HG03135 (cell line): ENCODE results near the gene GAD1.

Experiments
- ATAC-seq: cut with Tn5 transposase; IDR thresholded peaks from one replicate; pipeline ENCODE4 v1.9.1; 2021; ENCODE audit warnings: mild to moderate bottlenecking, moderate library complexity; ENCODE audit not compliant: unreplicated experiment

GAD1 gene

GRCh38 chr2:170887496-170887895 is 70.8 kb downstream of the GAD1 start:
- ATAC-seq: no peak

GRCh38 chr2:170887896-170888295 is 71.2 kb downstream of the GAD1 start:
- ATAC-seq: no peak

GRCh38 chr2:170891893-170892292 is 75.2 kb downstream of the GAD1 start:
- no peak for ATAC-seq

- no peak for ATAC-seq
These were observed 75.8 kb downstream of the GAD1 start for GRCh38 chr2:170892391-170892951.

GRCh38 chr2:170895023-170895757 is 78.5 kb downstream of the GAD1 start:
- ATAC-seq: no peak

GRCh38 chr2:170896622-170897021 is 79.9 kb downstream of the GAD1 start:
- no peak for ATAC-seq

- ATAC-seq: no peak
These were observed 80.4 kb downstream of the GAD1 start for GRCh38 chr2:170897108-170897507.

- ATAC-seq: no peak
These were observed 89.2 kb downstream of the GAD1 start for GRCh38 chr2:170905864-170906263.
